ENCODE measurements around the gene CHST15. TPM values are rescaled to one million over a fixed set of nuclear protein-coding genes. Genes with fewer than 3 reads are reported as not detected.
"Not testable (repeated sequence)": the region's sequence is repeated elsewhere in the genome, so short reads cannot be mapped to it uniquely, and the experiment has no call there.

The CHST15 gene
- total RNA-seq, 1 donor from 2014 or later = 0.49 TPM

DNA sequence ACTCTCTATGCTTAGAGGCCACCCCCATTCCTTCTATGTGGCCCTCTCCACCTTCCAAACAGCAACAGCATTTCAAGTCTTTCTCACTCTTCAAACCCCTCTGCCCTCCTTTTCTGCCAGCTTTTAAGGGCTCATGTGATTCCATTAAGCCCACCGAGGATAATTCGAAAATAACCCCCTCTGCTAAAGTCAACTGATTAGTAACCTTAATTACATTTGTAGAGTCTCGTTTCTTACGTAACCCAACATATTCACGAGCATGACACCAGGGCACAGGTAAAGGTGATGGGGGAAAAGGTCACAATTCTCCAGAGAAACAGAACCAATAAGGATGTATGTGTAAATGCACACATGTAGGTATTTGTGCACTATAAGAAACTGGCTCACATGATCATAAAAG is 6.7 kb upstream of the CHST15 start:
- intact Hi-C loops (cut with micrococcal nuclease) = no loop called here

DNA sequence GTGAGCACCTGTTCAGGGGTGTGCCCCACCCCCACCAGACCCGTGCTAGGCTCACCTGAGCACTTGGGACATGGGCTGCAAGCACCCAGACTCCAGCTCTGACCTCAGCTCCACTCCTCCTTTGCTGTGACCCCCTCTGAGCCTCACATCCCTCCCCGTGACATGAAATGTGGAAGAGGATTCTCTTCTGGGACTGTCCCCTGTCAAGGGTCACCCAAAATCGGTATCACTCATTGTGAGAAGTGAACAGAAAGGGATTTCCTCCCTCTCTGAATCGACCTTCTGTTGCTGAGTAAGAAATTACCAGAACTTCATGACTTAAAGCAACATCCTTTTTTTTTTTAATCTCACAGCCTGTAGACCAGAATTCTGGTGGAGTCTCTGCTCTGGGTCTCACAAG is 6.2 kb upstream of the CHST15 start:
- intact Hi-C loops (cut with micrococcal nuclease) = no loop called here

DNA sequence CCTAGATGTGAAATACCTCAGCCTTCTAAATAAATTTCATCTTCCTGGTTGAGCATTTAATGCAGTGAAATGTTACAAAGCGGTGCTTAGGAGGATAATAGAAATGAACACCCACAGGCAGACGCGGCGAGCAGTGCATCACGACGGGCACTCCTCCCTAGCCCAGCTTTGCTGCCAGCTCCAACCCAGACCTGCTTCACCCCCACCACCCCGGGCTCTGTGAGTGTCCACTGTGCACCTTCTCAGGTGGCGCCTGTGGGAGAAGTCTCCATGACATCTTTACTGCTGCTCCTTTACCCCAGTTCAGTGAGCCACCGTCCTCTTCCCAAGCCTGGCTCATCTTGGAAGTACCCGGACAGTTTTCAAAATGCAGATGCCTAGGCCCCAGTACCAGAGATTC is 5.2 kb upstream of the CHST15 start:
- intact Hi-C loops (cut with micrococcal nuclease) = no loop called here

GRCh38 chr10:124097883-124098282 is 4.5 kb upstream of the CHST15 start:
- intact Hi-C loops (cut with micrococcal nuclease) = no loop called here

GRCh38 chr10:124096494-124096893 is 3.1 kb upstream of the CHST15 start:
- intact Hi-C loops (cut with micrococcal nuclease) = no loop called here

GRCh38 chr10:124095801-124096200 is 2.4 kb upstream of the CHST15 start:
- intact Hi-C loops (cut with micrococcal nuclease) = not testable (repeated sequence)

DNA sequence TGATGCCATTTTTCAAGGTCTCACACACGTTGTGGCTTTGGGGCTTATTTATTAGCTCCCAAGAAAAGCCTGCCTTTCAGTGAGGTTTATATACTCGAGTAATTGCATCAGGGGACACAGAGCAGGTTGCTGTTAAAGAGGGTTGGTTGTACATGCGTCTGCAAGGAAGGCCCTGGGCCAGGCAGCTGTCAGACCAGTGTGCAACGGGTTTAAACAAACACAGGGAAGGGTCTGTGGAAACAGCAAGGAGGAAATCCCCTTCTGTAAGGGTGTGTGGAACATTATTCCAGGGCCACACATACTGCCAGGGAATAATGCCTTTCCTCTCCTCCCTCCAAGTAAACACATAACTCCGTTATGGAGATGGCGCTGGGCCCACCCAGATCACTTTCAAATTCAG is 1.7 kb upstream of the CHST15 start:
- intact Hi-C loops (cut with micrococcal nuclease) = no loop called here

DNA sequence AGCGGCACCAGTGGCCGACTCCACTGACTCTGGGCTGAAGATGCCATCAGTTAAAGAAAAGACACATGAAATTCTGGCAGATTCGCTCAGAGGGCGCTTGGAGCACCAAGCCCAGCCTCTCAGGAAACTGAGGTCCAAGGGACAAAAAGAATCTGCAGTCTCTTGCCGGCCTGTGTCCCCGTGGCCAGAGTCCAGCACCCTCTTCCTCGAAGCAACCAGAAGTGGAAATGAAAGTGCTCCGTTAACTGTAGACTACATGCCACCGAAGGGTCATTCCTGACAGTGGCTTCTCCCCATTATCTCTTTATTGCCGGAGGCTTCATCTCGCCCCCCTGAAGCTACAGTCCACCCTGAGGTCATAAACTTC is 1.0 kb upstream of the CHST15 start:
- intact Hi-C loops (cut with micrococcal nuclease) = no loop called here

DNA sequence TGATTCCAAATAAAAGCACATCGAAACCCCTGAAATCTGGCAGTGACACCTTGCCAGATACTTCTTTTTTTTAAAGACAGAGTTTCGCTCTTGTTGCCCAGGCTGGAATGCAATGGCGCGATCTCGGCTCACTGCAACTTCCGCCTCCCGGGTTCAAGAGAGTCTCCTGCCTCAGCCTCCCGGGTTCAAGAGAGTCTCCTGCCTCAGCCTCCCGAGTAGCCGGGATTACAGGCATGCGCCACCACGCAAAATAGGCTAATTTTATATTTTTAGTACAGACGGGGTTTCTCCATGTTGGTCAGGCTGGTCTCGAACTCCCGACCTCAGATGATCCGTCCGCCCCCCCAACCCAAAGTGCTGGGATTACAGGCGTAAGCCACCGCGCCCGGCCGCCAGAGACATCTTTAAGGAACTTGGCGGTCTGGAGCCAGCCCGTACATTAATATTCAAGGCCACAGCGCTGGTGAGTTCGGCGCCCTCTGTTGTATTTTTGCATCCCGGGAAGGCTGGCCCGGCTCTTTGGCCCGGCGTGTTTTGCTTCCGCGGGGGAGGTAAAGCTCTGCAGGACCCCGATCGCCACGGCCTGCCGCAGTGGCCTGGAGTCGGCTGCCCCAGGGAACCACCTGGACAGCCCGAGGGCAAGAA is 498 bp upstream of the CHST15 start:
- intact Hi-C loops (cut with micrococcal nuclease) = loop anchor here (2.0 kb wide), 2 partner anchors 57 to 131 kb away; no protein-coding TSS in a partner anchor

GRCh38 chr10:124092250-124092859 is 1.0 kb downstream of the CHST15 start:
- intact Hi-C loops (cut with micrococcal nuclease) = loop anchor here (1.0 to 2.0 kb wide), 3 partner anchors 56 to 132 kb away; no protein-coding TSS in a partner anchor

DNA sequence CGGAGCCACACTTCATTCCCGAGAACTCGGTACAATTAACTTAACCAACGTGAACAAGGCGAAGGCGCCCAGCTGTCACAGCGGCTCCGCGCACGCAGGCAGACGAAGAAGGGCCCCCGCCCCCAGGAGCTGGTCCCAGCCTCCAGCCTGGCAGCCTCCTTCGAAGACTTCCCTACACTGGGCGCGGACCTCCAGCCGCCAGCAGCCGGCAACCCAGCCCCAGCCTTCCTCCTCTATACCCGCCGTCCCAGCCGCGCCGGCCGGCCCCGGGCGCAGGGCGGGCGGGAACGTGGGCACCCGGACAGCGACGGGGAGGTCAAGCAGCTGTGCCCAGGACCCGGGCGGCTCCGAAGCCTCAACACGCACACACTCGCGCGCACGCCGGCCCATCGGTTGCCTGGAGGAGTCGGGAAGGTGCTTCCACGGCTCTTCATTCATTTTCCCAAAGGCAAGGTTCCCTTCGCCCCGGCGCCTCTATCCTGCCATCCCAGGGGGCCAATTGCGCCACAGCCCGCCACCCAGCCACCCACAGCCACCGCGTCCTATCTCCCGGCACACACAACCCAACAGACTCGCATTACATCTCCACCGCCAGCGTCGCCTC is 1.6 kb downstream of the CHST15 start:
- intact Hi-C loops (cut with micrococcal nuclease) = loop anchor here (1.0 to 2.0 kb wide), 3 partner anchors 55 to 133 kb away; no protein-coding TSS in a partner anchor

- intact Hi-C loops (cut with micrococcal nuclease) = no loop called here
Observed at GRCh38 chr10:124090601-124091209, 2.7 kb downstream of the CHST15 start.

- intact Hi-C loops (cut with micrococcal nuclease) = no loop called here
Observed at GRCh38 chr10:124089859-124090258, 3.5 kb downstream of the CHST15 start.

DNA sequence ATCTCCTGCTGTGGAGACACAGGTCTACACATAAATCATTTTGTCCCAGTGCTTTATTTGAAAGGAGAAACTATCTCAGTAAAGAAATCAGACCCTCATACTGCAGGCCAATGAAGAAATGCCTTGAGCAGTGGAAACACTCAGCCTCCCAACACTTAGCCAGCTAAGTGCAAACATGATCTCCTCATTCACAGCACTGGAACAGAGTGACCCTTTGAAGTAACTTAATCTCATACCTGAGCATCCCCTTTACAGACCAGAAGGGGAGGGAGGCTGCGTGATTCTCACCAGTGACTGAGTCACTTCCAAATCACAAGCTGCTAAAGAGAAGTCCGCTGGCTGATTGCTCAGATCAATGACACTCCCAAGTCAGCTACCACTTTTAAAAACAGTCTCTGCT is 4.5 kb downstream of the CHST15 start:
- intact Hi-C loops (cut with micrococcal nuclease) = no loop called here

- intact Hi-C loops (cut with micrococcal nuclease) = no loop called here
Observed at GRCh38 chr10:124087672-124088634, 5.4 kb downstream of the CHST15 start.

- intact Hi-C loops (cut with micrococcal nuclease) = no loop called here
Observed at GRCh38 chr10:124086787-124087671, 6.4 kb downstream of the CHST15 start.

GRCh38 chr10:124086097-124086710 is 7.2 kb downstream of the CHST15 start:
- intact Hi-C loops (cut with micrococcal nuclease) = no loop called here

DNA sequence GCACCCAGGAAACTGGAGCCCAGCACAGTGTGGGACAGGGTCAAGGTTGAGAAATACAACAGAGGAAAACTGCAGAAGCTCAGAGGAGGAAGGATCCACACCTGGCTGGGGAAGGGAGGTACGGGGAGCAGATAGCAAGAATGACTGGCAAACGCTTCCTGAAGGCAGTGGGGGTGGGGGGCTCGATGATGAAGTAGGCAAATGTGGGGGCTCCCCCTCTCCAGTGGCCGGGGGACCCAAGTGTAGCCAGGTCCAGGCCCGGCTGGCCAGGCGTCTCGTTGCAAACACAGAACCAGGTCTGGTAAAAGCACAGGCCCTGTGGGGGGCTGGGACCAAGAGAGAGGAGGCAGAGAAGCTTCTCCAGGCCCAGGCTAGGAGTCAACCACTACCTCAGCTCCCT is 7.7 kb downstream of the CHST15 start:
- intact Hi-C loops (cut with micrococcal nuclease) = no loop called here

DNA sequence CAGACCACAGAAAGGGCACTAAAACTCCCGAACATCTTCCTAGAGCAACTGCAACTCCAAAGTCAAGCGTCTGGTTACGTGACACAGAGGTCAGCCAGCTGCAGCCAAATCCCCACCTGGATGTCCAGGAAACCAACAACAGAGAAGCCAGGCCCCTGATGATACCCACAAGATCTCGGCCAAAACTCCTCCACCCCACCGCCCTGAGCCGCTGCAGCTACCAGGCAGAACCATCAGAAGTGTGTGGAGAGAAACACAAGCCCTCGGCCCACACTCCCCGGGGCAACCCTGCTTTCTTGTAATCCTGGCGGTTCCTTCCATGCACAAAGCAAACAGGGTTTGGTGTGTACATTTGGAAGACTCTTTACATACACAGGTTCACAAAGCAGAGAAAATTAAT is 8.7 kb downstream of the CHST15 start:
- intact Hi-C loops (cut with micrococcal nuclease) = no loop called here
